ENCODE data around the gene TASOR2.

GRCh38 chr10:5640036-5640435 lies 44.6 kb upstream of the TASOR2 start:
- TF ChIP-seq CTCF (IDR thresholded peaks at IDR 0.05 in 2 of 3, conservative IDR thresholded peaks at IDR 0.05 in 1 of 3; ENCODE audit: borderline replicate concordance in 1 of 3, insufficient read depth in 1 of 3, low read depth in 2 of 3, low read length in 2 of 3) (no peak), RAD21 (IDR thresholded peaks at IDR 0.05; ENCODE audit: low read depth) (no peak)

All from HCT116 (cell line).